Measurements from ENCODE around the gene TYMP. TPM values are rescaled to one million over a fixed set of nuclear protein-coding genes. Genes with fewer than 3 reads are reported as not detected.

Gene TYMP
- total and polyA plus RNA-seq, 2 donors (not counting 1 experiment from before 2014, with no cell fraction given) = 43.6 to 45.1 TPM

- Mint-ChIP-seq H3K27me3 (no peaks in the 10 kb centered on the region), H3K4me3 (no peak overlapping the region), H3K27ac (no peak overlapping the region), H3K4me1 (peaks cover 28% of the 10 kb centered on the region), H3K9me3 (ENCODE audit: insufficient read depth) (no peaks in the 10 kb centered on the region)
- ATAC-seq (ENCODE audit: low read depth) = no peak
- no peaks in the 10 kb centered on the region for H3K27me3 ChIP-seq (replicated peaks in 1 of 4; ENCODE audit: control extremely low read depth in 1 of 4, control insufficient read depth in 3 of 4, insufficient read depth in 4 of 4, low read length in 3 of 4)
- intact Hi-C loops (cut with micrococcal nuclease) = no loop called here
- H3K9me3 ChIP-seq (ENCODE audit: control extremely low read depth in 1 of 3, control insufficient read depth in 2 of 3, insufficient read depth in 1 of 3, low read length in 2 of 3) = no peaks in the 10 kb centered on the region
- TF ChIP-seq CTCF (IDR thresholded peaks at IDR 0.05) (no peak), EZH2 (IDR thresholded peaks at IDR 0.05; ENCODE audit: borderline replicate concordance, insufficient read depth, low read depth, low read length, poor library complexity, severe bottlenecking) (no peak)
- H3K79me2 ChIP-seq (ENCODE audit: control insufficient read depth, insufficient read depth, low read length) = peaks cover 12% of the 10 kb centered on the region
- H3K4me1 ChIP-seq (ENCODE audit: control insufficient read depth in 2 of 2, insufficient read depth in 2 of 2, low read length in 2 of 2) = peaks cover 14 to 24% of the 10 kb centered on the region in 2 donors
- ChIA-PET CTCF (interaction anchor here (1.0 kb wide), 1 partner anchor 71 kb away, joined by 3 read pairs; the partner anchor contains the start of genes LMF2 and NCAPH2), POLR2A (no interaction called here)
- no peak overlapping the region for H3K4me3 ChIP-seq (ENCODE audit: control extremely low read depth in 1 of 5, extremely low read depth in 1 of 5, insufficient read depth in 1 of 5, low read depth in 2 of 5, low read length in 4 of 5)
- no peak overlapping the region for H2AFZ ChIP-seq (ENCODE audit: insufficient read depth, low read depth, low read length, poor library complexity, severe bottlenecking)
- WGBS (ENCODE audit: insufficient coverage) = 96% methylated on average over 7 of the region's 8 CpGs
- peaks cover 0 to 18% of the 10 kb centered on the region in 2 experiments for H3K36me3 ChIP-seq (replicated peaks in 1 of 2; ENCODE audit: control extremely low read depth in 1 of 2, control insufficient read depth in 1 of 2, extremely low read depth in 1 of 2, insufficient read depth in 2 of 2, low read length in 1 of 2)
- DNase-seq = no peak
- no peak overlapping the region for H3K4me2 ChIP-seq (replicated peaks; ENCODE audit: low read depth, low read length, poor library complexity, severe bottlenecking)
- peaks cover 25% of the 10 kb centered on the region for H4K20me1 ChIP-seq (ENCODE audit: control insufficient read depth, insufficient read depth, low read length, poor library complexity, severe bottlenecking)
- H3K27ac ChIP-seq (ENCODE audit: low read length in 2 of 2) = no peak overlapping the region
- no peak overlapping the region for H3K9ac ChIP-seq (ENCODE audit: low read length)
Observed at GRCh38 chr22:50578776-50579310, 49.0 kb upstream of the TYMP start.

- Histone ChIP-seq H3K4me1 (ENCODE audit: control insufficient read depth in 2 of 2, insufficient read depth in 2 of 2, low read length in 2 of 2) (peaks cover 9 to 18% of the 10 kb centered on the region in 2 donors), H3K4me3 (ENCODE audit: control extremely low read depth in 1 of 5, extremely low read depth in 1 of 5, insufficient read depth in 1 of 5, low read depth in 2 of 5, low read length in 4 of 5) (no peak within 1 kb of the TSS), H3K36me3 (replicated peaks in 1 of 2; ENCODE audit: control extremely low read depth in 1 of 2, control insufficient read depth in 1 of 2, extremely low read depth in 1 of 2, insufficient read depth in 2 of 2, low read length in 1 of 2) (peaks cover 0 to 21% of the 10 kb centered on the region in 2 experiments), H3K4me2 (replicated peaks; ENCODE audit: low read depth, low read length, poor library complexity, severe bottlenecking) (no peak within 1 kb of the TSS), H2AFZ (ENCODE audit: insufficient read depth, low read depth, low read length, poor library complexity, severe bottlenecking) (no peak within 1 kb of the TSS), H3K79me2 (ENCODE audit: control insufficient read depth, insufficient read depth, low read length) (peaks cover 12% of the 10 kb centered on the region), H3K27ac (ENCODE audit: low read length in 2 of 2) (no peak within 1 kb of the TSS), H4K20me1 (ENCODE audit: control insufficient read depth, insufficient read depth, low read length, poor library complexity, severe bottlenecking) (peaks cover 25% of the 10 kb centered on the region), H3K9me3 (ENCODE audit: control extremely low read depth in 1 of 3, control insufficient read depth in 2 of 3, insufficient read depth in 1 of 3, low read length in 2 of 3) (no peaks in the 10 kb centered on the region), H3K27me3 (replicated peaks in 1 of 4; ENCODE audit: control extremely low read depth in 1 of 4, control insufficient read depth in 3 of 4, insufficient read depth in 4 of 4, low read length in 3 of 4) (no peaks in the 10 kb centered on the region), H3K9ac (ENCODE audit: low read length) (no peak within 1 kb of the TSS)
- DNase-seq (no peak), ATAC-seq (ENCODE audit: low read depth) (no peak)
- intact Hi-C loops (cut with micrococcal nuclease) = no loop called here
- 51% methylated on average over 41 of the region's 63 CpGs for WGBS (ENCODE audit: insufficient coverage)
- H3K4me3 Mint-ChIP-seq = no peak within 1 kb of the TSS
- H3K9me3 Mint-ChIP-seq (ENCODE audit: insufficient read depth) = no peaks in the 10 kb centered on the region
- CTCF ChIA-PET = interaction anchor here (1.0 kb wide), 2 partner anchors 53 to 70 kb away, joined by 3 read pairs; partner anchors contain the start of genes LMF2, NCAPH2 and SCO2
- no peak within 1 kb of the TSS for H3K27ac Mint-ChIP-seq
- POLR2A ChIA-PET = interaction anchor here (0.6 to 1.5 kb wide), 2 partner anchors 12 to 94 kb away, joined by 3 read pairs; no protein-coding TSS in a partner anchor
- TF ChIP-seq CTCF (IDR thresholded peaks at IDR 0.05) (no peak), EZH2 (IDR thresholded peaks at IDR 0.05; ENCODE audit: borderline replicate concordance, insufficient read depth, low read depth, low read length, poor library complexity, severe bottlenecking) (no peak)
- H3K27me3 Mint-ChIP-seq = no peaks in the 10 kb centered on the region
- peaks cover 23% of the 10 kb centered on the region for H3K4me1 Mint-ChIP-seq
Observed at GRCh38 chr22:50577987-50578775, 48.4 kb upstream of the TYMP start, which contains the start of gene CPT1B. Gene CPT1B, minus strand, starts transcription at chr22:50578427. Its CDS starts 512 bp downstream, at chr22:50577915.

All from B cell (primary cell).